Vagina (tissue), 2 donors: ENCODE measurements around the gene DDX10.

Experiments
- POLR2A ChIP-seq, 2 donors: fragments of 450-650 bp; IDR thresholded peaks; one replicate each; pipeline ENCODE4 v1.6.1; 2017; ENCODE audit warnings: antibody characterized with exemption in 2 of 2, mild to moderate bottlenecking in 2 of 2, moderate library complexity in 2 of 2
- TF ChIP-seq, protein P1 (sequence below), 3 experiments: fragments of 450-650 bp in 2 of 3; fragments of 200-600 bp in 1 of 3; sonication (generic) in 1 of 3; IDR thresholded peaks; one replicate each; pipeline ENCODE4 v1.5.1; 2017 to 2019; ENCODE audit warnings: antibody characterized with exemption in 3 of 3, mild to moderate bottlenecking in 2 of 3, moderate library complexity in 2 of 3

DNA sequence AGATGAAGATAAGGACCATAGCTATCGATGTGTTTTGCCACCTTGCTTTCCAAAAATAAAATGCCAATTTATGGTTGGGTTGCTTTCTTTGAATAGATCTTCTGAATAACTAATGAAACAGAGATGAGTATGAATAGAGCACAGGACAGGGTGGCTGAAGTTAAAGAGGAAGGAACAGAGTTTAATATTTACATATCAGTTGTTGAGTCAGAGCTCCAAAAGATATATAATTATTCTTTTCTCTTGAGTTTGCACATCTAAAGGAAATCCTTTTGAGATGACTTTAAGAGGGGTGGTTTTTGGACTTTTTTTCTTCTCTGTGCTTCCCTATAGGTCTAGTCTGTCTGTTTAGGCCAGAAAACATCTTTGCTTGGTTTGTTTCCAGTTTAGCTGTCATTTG lies 115.2 kb downstream of the DDX10 start:
- TF ChIP-seq, protein P1, sequence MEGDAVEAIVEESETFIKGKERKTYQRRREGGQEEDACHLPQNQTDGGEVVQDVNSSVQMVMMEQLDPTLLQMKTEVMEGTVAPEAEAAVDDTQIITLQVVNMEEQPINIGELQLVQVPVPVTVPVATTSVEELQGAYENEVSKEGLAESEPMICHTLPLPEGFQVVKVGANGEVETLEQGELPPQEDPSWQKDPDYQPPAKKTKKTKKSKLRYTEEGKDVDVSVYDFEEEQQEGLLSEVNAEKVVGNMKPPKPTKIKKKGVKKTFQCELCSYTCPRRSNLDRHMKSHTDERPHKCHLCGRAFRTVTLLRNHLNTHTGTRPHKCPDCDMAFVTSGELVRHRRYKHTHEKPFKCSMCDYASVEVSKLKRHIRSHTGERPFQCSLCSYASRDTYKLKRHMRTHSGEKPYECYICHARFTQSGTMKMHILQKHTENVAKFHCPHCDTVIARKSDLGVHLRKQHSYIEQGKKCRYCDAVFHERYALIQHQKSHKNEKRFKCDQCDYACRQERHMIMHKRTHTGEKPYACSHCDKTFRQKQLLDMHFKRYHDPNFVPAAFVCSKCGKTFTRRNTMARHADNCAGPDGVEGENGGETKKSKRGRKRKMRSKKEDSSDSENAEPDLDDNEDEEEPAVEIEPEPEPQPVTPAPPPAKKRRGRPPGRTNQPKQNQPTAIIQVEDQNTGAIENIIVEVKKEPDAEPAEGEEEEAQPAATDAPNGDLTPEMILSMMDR (IDR thresholded peaks at IDR 0.05), result no peak
- TF ChIP-seq POLR2A (IDR thresholded peaks at IDR 0.05), result no peak
